OCI-LY7 (cell line): Measurements from ENCODE around the gene AKAP9.

Experiments
- EZH2phosphoT487 ChIP-seq: fragments of 200-600 bp; sonication (generic); IDR thresholded peaks from 2 replicates; pipeline ENCODE4 v1.6.1; 2018; ENCODE audit warnings: low read depth, borderline replicate concordance, mild to moderate bottlenecking, mixed run types, antibody characterized with exemption, low read length, moderate library complexity, mixed read lengths
- TF ChIP-seq, protein P1 (sequence below): fragments of 200-600 bp; sonication (generic); conservative IDR thresholded peaks from 2 replicates; pipeline ENCODE4 v1.5.1; 2014; ENCODE audit warnings: mild to moderate bottlenecking, antibody characterized with exemption, low read length, moderate library complexity, mixed read lengths

DNA sequence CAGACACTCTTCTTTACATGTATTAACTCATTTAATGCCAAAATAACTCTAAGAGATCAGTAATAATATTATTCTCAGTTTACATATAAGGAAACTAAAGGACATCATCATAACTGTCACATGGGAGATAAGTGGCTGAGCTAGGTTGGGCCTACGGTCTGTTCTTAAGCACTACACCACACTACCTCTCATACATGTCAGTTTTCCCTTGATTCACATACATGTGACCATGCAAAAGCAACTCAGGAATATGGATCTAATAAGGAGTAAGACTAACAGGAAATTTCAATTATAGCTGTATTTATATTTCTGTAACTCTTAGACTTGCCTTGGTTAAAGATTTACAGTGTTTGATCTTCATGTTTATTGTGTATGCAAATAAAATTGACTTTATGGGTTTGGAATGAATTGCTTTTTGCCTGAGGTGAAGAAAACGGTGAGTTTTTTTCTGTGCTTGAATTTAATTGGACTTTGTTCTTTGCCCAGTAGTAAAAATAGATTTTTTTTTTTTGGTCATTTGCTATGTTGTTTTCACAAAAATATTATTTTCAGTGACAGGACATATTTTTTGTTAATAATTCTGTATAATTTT is 123.9 kb downstream of the AKAP9 start:
- TF ChIP-seq, protein P1, sequence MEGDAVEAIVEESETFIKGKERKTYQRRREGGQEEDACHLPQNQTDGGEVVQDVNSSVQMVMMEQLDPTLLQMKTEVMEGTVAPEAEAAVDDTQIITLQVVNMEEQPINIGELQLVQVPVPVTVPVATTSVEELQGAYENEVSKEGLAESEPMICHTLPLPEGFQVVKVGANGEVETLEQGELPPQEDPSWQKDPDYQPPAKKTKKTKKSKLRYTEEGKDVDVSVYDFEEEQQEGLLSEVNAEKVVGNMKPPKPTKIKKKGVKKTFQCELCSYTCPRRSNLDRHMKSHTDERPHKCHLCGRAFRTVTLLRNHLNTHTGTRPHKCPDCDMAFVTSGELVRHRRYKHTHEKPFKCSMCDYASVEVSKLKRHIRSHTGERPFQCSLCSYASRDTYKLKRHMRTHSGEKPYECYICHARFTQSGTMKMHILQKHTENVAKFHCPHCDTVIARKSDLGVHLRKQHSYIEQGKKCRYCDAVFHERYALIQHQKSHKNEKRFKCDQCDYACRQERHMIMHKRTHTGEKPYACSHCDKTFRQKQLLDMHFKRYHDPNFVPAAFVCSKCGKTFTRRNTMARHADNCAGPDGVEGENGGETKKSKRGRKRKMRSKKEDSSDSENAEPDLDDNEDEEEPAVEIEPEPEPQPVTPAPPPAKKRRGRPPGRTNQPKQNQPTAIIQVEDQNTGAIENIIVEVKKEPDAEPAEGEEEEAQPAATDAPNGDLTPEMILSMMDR, result no peak
- TF ChIP-seq EZH2phosphoT487, result no peak
